ENCODE results near the gene LINGO1.

Gene LINGO1

GRCh38 chr15:77626002-77626401 is 6.7 kb downstream of the LINGO1 start:
- H3K27me3 ChIP-seq (replicated peaks; ENCODE audit: control insufficient read depth, insufficient read depth, low read length): peaks cover 2% of the 10 kb centered on the region
- no peak for TF ChIP-seq CTCF (IDR thresholded peaks at IDR 0.05; ENCODE audit: insufficient read depth, low read length, poor library complexity, severe bottlenecking)
- no peak for DNase-seq (ENCODE audit: extremely low read depth, insufficient read length)
- H3K4me3 ChIP-seq (replicated peaks; ENCODE audit: low read depth, low read length): no peak overlapping the region
- H3K36me3 ChIP-seq (ENCODE audit: control insufficient read depth, insufficient read depth, low read length): no peaks in the 10 kb centered on the region

GRCh38 chr15:77625376-77625775 is 7.3 kb downstream of the LINGO1 start:
- DNase-seq (ENCODE audit: extremely low read depth, insufficient read length): no peak
- H3K27me3 ChIP-seq (replicated peaks; ENCODE audit: control insufficient read depth, insufficient read depth, low read length): peaks cover 2% of the 10 kb centered on the region
- no peaks in the 10 kb centered on the region for H3K36me3 ChIP-seq (ENCODE audit: control insufficient read depth, insufficient read depth, low read length)
- no peak overlapping the region for H3K4me3 ChIP-seq (replicated peaks; ENCODE audit: low read depth, low read length)
- TF ChIP-seq CTCF (IDR thresholded peaks at IDR 0.05; ENCODE audit: insufficient read depth, low read length, poor library complexity, severe bottlenecking): no peak

GRCh38 chr15:77624868-77625267 is 7.8 kb downstream of the LINGO1 start:
- DNase-seq (ENCODE audit: extremely low read depth, insufficient read length): no peak
- H3K4me3 ChIP-seq (replicated peaks; ENCODE audit: low read depth, low read length): no peak overlapping the region
- TF ChIP-seq CTCF (IDR thresholded peaks at IDR 0.05; ENCODE audit: insufficient read depth, low read length, poor library complexity, severe bottlenecking): no peak

GRCh38 chr15:77623755-77624524 is 8.8 kb downstream of the LINGO1 start:
- Histone ChIP-seq H3K27me3 (replicated peaks; ENCODE audit: control insufficient read depth, insufficient read depth, low read length) (peaks cover 3% of the 10 kb centered on the region), H3K4me3 (replicated peaks; ENCODE audit: low read depth, low read length) (no peak overlapping the region), H3K36me3 (ENCODE audit: control insufficient read depth, insufficient read depth, low read length) (no peaks in the 10 kb centered on the region)
- DNase-seq (ENCODE audit: extremely low read depth, insufficient read length): no peak
- no peak for TF ChIP-seq CTCF (IDR thresholded peaks at IDR 0.05; ENCODE audit: insufficient read depth, low read length, poor library complexity, severe bottlenecking)

More at GRCh38 chr15:77624868-77625267, 7.8 kb downstream of the LINGO1 start:
- H3K27me3 ChIP-seq (replicated peaks; ENCODE audit: control insufficient read depth, insufficient read depth, low read length): peaks cover 2% of the 10 kb centered on the region
- no peaks in the 10 kb centered on the region for H3K36me3 ChIP-seq (ENCODE audit: control insufficient read depth, insufficient read depth, low read length)

- Histone ChIP-seq H3K36me3 (ENCODE audit: control insufficient read depth, insufficient read depth, low read length) (no peaks in the 10 kb centered on the region), H3K4me3 (replicated peaks; ENCODE audit: low read depth, low read length) (no peak overlapping the region), H3K27me3 (replicated peaks; ENCODE audit: control insufficient read depth, insufficient read depth, low read length) (peaks cover 3% of the 10 kb centered on the region)
- DNase-seq (ENCODE audit: extremely low read depth, insufficient read length): no peak
- TF ChIP-seq CTCF (IDR thresholded peaks at IDR 0.05; ENCODE audit: insufficient read depth, low read length, poor library complexity, severe bottlenecking): no peak
Observed at GRCh38 chr15:77622934-77623754, 9.6 kb downstream of the LINGO1 start.

All from GM06990 (cell line).